ENCODE data around the gene CFAP45. TPM values are rescaled to one million over a fixed set of nuclear protein-coding genes. Genes with fewer than 3 reads are reported as not detected.

CFAP45 gene
- total RNA-seq, 1 experiment from 2014 or later, result 0.48 TPM

GRCh38 chr1:159854693-159855192 is 45.2 kb downstream of the CFAP45 start (continued):
- no peak for TF ChIP-seq MYBL2 (CRISPR knock-in tag; IDR thresholded peaks at IDR 0.05)
- 0 out of 2 replicates have a peak, but pooled peaks have one; percentile 49 for TF ChIP-seq NR3C1 (CRISPR knock-in tag; conservative IDR thresholded peaks at IDR 0.05; ENCODE audit: low read depth)
- TF ChIP-seq ZMAT4 (CRISPR knock-in tag; IDR thresholded peaks at IDR 0.05), result no peak
- TF ChIP-seq USF2 (CRISPR knock-in tag; IDR thresholded peaks at IDR 0.05), result no peak
- TF ChIP-seq NR1H2 (CRISPR knock-in tag; IDR thresholded peaks at IDR 0.05), result no peak
- TF ChIP-seq ZNF423 (CRISPR knock-in tag; IDR thresholded peaks at IDR 0.05), result peak; percentile 85
- TF ChIP-seq ATF1 (CRISPR knock-in tag; IDR thresholded peaks at IDR 0.05), result no peak
- no peak for TF ChIP-seq IRF2 (CRISPR knock-in tag; IDR thresholded peaks at IDR 0.05; ENCODE audit: borderline replicate concordance, low read depth)
- no peak for TF ChIP-seq ZSCAN18 (CRISPR knock-in tag; IDR thresholded peaks at IDR 0.05)
- no peak for TF ChIP-seq SMAD4 (CRISPR knock-in tag; IDR thresholded peaks at IDR 0.05)
- TF ChIP-seq ZNF263 (CRISPR knock-in tag; IDR thresholded peaks at IDR 0.05; ENCODE audit: low read depth), result no peak
- no peak for TF ChIP-seq AFF4 (CRISPR knock-in tag; IDR thresholded peaks at IDR 0.05; ENCODE audit: borderline replicate concordance)
- TF ChIP-seq ETV6 (CRISPR knock-in tag; IDR thresholded peaks at IDR 0.05), result no peak
- TF ChIP-seq RORB (CRISPR knock-in tag; IDR thresholded peaks at IDR 0.05), result no peak
- no peak for TF ChIP-seq FOXP4 (CRISPR knock-in tag; IDR thresholded peaks at IDR 0.05)
- no peak for TF ChIP-seq ERG (CRISPR knock-in tag; IDR thresholded peaks at IDR 0.05)
- no peak for TF ChIP-seq NR2C2 (CRISPR knock-in tag; IDR thresholded peaks at IDR 0.05)
- TF ChIP-seq JAZF1 (CRISPR knock-in tag; IDR thresholded peaks at IDR 0.05), result no peak
- TF ChIP-seq ZNF219 (CRISPR knock-in tag; IDR thresholded peaks at IDR 0.05; ENCODE audit: borderline replicate concordance), result no peak
- no peak for TF ChIP-seq ZNF671 (CRISPR knock-in tag; IDR thresholded peaks at IDR 0.05)
- TF ChIP-seq ATF3 (CRISPR knock-in tag; conservative IDR thresholded peaks at IDR 0.05), result no peak
- no peak for TF ChIP-seq FOXJ3 (CRISPR knock-in tag; IDR thresholded peaks at IDR 0.05; ENCODE audit: borderline replicate concordance)
- TF ChIP-seq NFATC4 (CRISPR knock-in tag; IDR thresholded peaks at IDR 0.05), result no peak
- TF ChIP-seq MLX (CRISPR knock-in tag; IDR thresholded peaks at IDR 0.05), result no peak
- TF ChIP-seq ZNF532 (CRISPR knock-in tag; IDR thresholded peaks at IDR 0.05; ENCODE audit: borderline replicate concordance), result no peak
